GM12891 (cell line): Measurements from ENCODE around the gene EIF5A.

ENCODE experiments used
- DNase-seq: peaks from one replicate; pipeline ENCODE4 v3.0.0; 2011; ENCODE audit warnings: low spot score; ENCODE audit not compliant: insufficient read length
- FAIRE-seq: peaks from 2 replicates; lab custom pipeline; 2011; peaks lifted over from hg19 to GRCh38; lab: Jason Lieb, UNC
- PAX5 ChIP-seq: IDR thresholded peaks from 2 replicates; pipeline ENCODE4 v1.6.1; 2011; ENCODE audit warnings: low read length, moderate library complexity, mild to moderate bottlenecking; ENCODE audit not compliant: insufficient read depth, severe bottlenecking
- POLR2A ChIP-seq: IDR thresholded peaks from 2 replicates; pipeline ENCODE4 v1.6.1; 2011; ENCODE audit warnings: low read depth, low read length, control low read depth
- POLR2AphosphoS5 ChIP-seq: IDR thresholded peaks from 2 replicates; pipeline ENCODE4 v1.6.1; 2011; ENCODE audit warnings: low read depth, low read length, control low read depth
- POU2F2 ChIP-seq: IDR thresholded peaks from 2 replicates; pipeline ENCODE4 v1.6.1; 2011; ENCODE audit warnings: low read depth, mild to moderate bottlenecking, control low read depth, low read length, moderate library complexity
- SPI1 ChIP-seq: IDR thresholded peaks from 2 replicates; pipeline ENCODE4 v1.6.1; 2011; ENCODE audit warnings: low read depth, low read length, control low read depth
- TAF1 ChIP-seq: IDR thresholded peaks from 2 replicates; pipeline ENCODE4 v1.6.1; 2011; ENCODE audit warnings: low read depth, low read length, control low read depth

EIF5A gene

GRCh38 chr17:7343250-7343649, 35.8 kb downstream of the EIF5A start:
- DNase-seq (no peak), FAIRE-seq (no peak)
- no peak for TF ChIP-seq TAF1
- TF ChIP-seq SPI1: no peak
- TF ChIP-seq POLR2A: no peak
- TF ChIP-seq POLR2AphosphoS5: no peak
- TF ChIP-seq PAX5: no peak
- TF ChIP-seq POU2F2: no peak

GRCh38 chr17:7346761-7347614, 39.6 kb downstream of the EIF5A start:
- TF ChIP-seq POU2F2 (no peak), SPI1 (no peak), PAX5 (no peak), TAF1 (no peak), POLR2A (no peak), POLR2AphosphoS5 (no peak)
- FAIRE-seq: no peak
- no peak for DNase-seq

- FAIRE-seq (no peak), DNase-seq (no peak)
- TF ChIP-seq PAX5 (no peak), POU2F2 (no peak), POLR2AphosphoS5 (no peak), TAF1 (no peak), SPI1 (no peak), POLR2A (no peak)
Measured at GRCh38 chr17:7347630-7348477, 40.4 kb downstream of the EIF5A start.

DNA sequence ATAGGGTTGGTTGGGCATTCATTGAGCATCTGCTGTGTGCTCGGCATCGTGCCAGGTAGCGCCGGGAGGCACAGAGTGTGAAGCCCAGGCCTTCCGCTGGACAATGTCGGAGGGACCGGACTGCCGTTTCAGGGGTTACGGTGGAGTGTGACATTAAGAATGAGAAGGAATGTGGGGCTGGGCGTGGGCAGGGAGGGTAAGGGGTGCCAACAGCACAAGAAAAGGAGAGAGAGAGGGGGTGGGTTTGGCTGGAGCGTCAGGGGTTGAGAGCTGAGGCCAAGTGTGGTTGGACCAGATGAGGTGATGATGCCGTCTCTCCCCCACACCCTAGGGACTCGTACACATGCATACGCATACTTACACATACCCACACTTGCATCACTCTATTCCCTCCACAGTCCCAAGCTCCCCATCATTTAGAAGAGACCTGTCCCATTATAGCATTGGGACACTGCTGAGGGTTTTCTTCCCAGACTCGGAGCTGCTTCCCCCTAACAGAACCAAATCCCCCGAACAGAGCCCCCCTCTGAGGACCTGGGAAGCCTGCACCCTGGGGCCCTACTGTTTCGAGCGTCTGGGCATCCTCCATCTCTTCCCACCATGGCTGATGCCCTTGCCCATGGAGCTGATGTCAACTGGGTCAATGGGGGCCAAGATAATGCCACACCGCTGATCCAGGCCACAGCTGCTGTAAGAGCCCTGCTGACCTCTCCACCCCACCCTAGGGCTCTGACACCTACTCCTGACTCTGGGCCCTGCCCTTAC, 41.2 kb downstream of the EIF5A start:
- TF ChIP-seq TAF1 (no peak), SPI1 (no peak), PAX5 (no peak)
- DNase-seq: no peak
- no peak for FAIRE-seq

DNA sequence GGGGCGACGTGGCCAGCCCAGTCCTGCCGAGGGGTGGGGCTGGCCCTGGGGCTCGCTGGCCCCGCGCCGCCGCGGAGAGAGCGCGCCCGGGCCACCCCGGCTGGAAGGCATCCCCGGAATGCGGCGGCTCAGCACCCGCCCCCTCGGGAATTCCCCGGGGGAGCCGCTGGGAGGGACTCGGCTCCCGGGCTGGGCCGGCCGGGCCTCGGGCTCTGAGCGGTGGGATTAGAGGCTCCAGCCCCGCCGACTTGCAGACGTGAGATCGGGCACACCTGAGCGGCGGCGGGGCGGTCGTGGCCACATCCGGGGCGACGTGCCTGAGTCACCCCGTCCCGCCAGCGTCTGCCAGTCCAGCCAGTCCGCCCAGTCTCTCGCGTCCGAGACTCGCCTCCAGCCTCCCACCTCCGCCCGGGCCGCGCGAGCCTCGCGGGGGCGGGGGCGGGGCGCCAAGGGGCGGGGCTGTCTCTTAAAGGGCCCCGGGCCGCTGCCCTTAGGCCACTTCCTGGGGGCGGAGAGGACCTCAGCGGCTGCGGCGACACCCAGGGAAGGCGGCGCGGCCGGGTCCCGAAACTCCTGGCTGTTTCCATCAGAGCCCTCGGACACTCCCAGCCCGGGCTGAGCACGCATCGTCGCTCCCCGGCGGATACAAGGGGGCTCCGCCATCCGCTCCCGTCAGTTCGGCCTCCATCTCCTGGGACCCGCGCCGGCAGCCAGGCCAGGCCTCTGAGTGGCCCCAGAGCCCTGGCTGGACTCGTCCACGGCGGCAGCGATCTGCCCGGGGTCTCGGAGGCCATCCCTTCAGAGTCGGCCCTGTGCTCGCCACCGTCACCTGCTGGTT, 44.5 kb downstream of the EIF5A start, which contains the start of gene KCTD11:
KCTD11 (plus strand) TSS at position 498 of the 838 bp plus-strand sequence.
- peak; percentile 91 for FAIRE-seq

DNA sequence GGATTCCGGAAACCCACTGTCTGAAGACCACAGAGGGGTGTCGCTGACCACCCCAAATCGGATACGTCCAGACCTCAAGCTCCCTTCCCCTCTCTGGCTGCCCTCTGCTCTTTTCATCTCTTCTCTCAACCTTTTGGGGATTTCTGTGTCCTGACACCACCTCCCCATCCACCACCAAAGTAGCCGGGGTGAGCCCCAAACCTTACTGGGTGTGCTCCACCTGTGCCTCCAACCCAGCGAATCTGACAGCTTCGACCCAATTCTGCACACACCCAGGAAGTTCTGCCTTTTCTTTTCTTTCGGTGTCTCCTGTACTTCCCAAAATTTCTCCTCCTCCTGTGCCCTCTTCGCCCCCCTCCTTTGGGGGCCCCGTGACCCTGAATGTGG, 45.1 kb downstream of the EIF5A start:
- DNase-seq (no peak), FAIRE-seq (no peak)
- TF ChIP-seq POU2F2: no peak
- TF ChIP-seq TAF1: no peak
- no peak for TF ChIP-seq PAX5
- TF ChIP-seq POLR2AphosphoS5: no peak
- no peak for TF ChIP-seq SPI1
- TF ChIP-seq POLR2A: no peak

More for the DNA sequence above, 44.5 kb downstream of the EIF5A start, which contains the start of gene KCTD11:
- TF ChIP-seq POLR2AphosphoS5 (0 out of 2 replicates have a peak, but pooled peaks have one; percentile 7), POLR2A (no peak), TAF1 (peak; percentile 29; the same call in 1 of the 2 replicates), PAX5 (peak; percentile 14), SPI1 (no peak), POU2F2 (no peak)
- DNase-seq: peak; percentile 90

DNA sequence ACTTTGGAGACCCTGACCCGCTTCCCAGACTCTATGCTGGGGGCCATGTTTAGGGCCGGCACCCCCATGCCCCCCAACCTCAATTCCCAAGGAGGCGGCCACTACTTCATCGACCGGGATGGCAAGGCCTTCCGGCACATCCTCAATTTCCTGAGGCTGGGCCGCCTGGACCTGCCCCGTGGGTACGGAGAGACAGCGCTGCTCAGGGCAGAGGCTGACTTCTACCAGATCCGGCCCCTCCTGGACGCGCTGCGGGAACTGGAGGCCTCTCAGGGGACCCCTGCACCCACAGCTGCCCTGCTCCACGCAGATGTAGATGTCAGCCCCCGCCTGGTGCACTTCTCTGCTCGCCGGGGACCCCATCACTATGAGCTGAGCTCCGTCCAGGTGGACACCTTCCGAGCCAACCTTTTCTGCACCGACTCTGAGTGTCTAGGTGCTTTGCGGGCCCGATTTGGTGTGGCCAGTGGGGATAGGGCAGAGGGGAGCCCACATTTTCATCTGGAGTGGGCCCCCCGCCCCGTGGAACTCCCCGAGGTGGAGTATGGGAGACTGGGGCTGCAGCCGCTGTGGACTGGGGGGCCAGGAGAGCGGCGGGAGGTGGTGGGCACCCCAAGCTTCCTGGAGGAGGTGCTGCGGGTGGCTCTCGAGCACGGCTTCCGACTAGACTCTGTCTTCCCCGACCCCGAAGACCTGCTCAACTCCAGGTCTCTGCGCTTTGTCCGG, 45.6 kb downstream of the EIF5A start:
- no peak for FAIRE-seq
- TF ChIP-seq POU2F2: no peak
- TF ChIP-seq SPI1: no peak
- no peak for TF ChIP-seq TAF1
- TF ChIP-seq POLR2A: no peak
- no peak for TF ChIP-seq PAX5
- TF ChIP-seq POLR2AphosphoS5: no peak
- DNase-seq: no peak
